Suprapubic skin (tissue), 4 donors: ENCODE results near the gene LRP1-AS.

Source experiments
- CTCF ChIP-seq, 2 donors: fragments of 200-600 bp in 1 of 2; fragments of 450-650 bp in 1 of 2; sonication (generic) in 1 of 2; IDR thresholded peaks; one replicate each; pipeline ENCODE4 v1.5.1; 2016 to 2019; ENCODE audit warnings: antibody characterized with exemption in 2 of 2, mild to moderate bottlenecking in 1 of 2, moderate library complexity in 1 of 2
- EP300 ChIP-seq: sonication (generic); formaldehyde crosslinking; IDR thresholded peaks from one replicate; pipeline ENCODE4 v1.6.1; 2017; ENCODE audit warnings: antibody characterized with exemption
- POLR2A ChIP-seq, 2 donors: fragments of 450-650 bp; IDR thresholded peaks; one replicate each; pipeline ENCODE4 v1.6.1; 2017; ENCODE audit warnings: antibody characterized with exemption in 2 of 2, mild to moderate bottlenecking in 2 of 2, moderate library complexity in 2 of 2
- POLR2AphosphoS5 ChIP-seq, 3 donors: sonication (generic); formaldehyde crosslinking; IDR thresholded peaks; one replicate each; pipeline ENCODE4 v1.6.1; 2017; ENCODE audit warnings: antibody characterized with exemption in 3 of 3

GRCh38 chr12:57196439-57196838 lies 49.0 kb upstream of the LRP1-AS start:
- TF ChIP-seq CTCF (IDR thresholded peaks at IDR 0.05) (no peak), POLR2A (IDR thresholded peaks at IDR 0.05) (no peak), POLR2AphosphoS5 (IDR thresholded peaks at IDR 0.05) (no peak), EP300 (no peak)
